HG02759 (cell line): Measurements from ENCODE around the gene PCDHB8.
"Not testable (repeated sequence)": the region's sequence is repeated elsewhere in the genome, so short reads cannot be mapped to it uniquely, and the experiment has no call there.

Experiments
- ATAC-seq: cut with Tn5 transposase; IDR thresholded peaks from one replicate; pipeline ENCODE4 v1.9.1; 2021; ENCODE audit warnings: mild to moderate bottlenecking, moderate library complexity; ENCODE audit not compliant: unreplicated experiment

The PCDHB8 gene

DNA sequence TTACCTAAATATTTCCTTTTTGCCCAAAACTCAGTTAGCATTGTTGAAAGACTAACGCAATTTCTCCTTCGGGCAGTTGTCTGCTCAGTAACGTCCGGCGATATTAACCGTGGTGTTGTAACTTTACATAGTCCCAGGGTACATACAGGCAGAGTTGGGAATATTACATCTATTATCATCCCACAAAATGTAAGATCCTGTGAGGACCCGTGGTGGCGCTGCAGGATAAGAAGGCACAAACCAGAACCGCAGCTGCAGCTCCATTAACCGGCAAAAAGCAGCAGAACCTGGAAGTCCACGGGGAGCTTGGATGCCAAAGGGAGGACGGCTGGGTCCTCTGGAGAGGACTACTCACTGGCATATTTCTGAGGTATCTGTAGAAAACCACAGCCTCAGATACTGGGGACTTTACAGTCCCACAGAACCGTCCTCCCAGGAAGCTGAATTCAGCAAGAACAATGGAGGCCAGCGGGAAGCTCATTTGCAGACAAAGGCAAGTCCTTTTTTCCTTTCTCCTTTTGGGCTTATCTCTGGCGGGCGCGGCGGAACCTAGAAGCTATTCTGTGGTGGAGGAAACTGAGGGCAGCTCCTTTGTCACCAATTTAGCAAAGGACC lies at the start of gene PCDHB8:
PCDHB8 (plus strand) TSS at position 214 of the 615 bp plus-strand sequence; CDS start at position 459, 245 bp downstream.
- ATAC-seq: not testable (repeated sequence)

DNA sequence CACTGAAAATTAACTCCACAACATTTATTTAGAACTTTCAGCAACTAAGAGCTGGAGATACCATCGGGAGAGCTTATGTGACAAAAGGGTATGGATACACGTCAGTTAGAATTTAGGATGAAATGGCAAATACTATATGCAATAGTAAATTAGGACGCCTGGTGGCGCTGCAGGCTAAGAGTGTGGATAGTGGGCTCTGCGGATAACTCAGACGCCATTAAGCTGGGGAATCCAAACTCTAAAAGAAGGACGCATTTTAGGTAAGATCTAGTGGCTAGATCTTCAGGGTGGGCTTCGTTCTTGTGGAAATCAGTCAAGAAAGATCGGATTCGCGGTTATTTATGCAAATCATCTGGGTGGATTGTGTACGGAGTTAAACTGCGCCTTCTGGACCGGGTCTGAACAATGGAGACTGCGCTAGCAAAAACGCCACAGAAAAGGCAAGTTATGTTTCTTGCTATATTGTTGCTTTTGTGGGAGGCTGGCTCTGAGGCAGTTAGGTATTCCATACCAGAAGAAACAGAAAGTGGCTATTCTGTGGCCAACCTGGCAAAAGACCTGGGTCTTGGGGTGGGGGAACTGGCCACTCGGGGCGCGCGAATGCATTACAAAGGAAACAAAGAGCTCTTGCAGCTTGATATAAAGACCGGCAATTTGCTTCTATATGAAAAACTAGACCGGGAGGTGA lies 42.4 kb upstream of the PCDHB8 start, which contains the start of gene PCDHB5:
PCDHB5 (plus strand) TSS at position 177 of the 688 bp plus-strand sequence; CDS start at position 406, 229 bp downstream.
- ATAC-seq: no peak

DNA sequence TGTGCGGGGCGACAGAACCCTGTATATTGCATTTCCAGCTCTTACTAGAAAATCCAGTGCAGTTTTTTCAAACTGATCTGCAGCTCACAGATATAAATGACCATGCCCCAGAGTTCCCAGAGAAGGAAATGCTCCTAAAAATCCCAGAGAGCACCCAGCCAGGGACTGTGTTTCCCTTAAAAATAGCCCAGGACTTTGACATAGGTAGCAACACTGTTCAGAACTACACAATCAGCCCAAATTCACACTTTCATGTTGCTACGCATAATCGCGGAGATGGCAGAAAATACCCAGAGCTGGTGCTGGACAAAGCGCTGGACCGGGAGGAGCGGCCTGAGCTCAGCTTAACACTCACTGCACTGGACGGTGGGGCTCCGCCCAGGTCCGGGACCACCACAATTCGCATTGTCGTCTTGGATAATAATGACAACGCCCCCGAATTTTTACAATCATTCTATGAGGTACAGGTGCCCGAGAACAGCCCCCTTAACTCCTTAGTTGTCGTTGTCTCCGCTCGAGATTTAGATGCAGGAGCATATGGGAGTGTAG lies 41.8 kb upstream of the PCDHB8 start:
- ATAC-seq: no peak

DNA sequence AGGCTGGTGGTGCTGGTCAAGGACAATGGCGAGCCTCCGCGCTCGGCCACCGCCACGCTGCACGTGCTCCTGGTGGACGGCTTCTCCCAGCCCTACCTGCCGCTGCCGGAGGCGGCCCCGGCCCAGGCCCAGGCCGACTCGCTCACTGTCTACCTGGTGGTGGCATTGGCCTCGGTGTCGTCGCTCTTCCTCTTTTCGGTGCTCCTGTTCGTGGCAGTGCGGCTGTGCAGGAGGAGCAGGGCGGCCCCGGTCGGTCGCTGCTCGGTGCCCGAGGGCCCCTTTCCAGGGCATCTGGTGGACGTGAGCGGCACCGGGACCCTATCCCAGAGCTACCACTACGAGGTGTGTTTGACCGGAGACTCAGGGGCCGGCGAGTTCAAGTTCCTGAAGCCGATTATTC lies 40.2 kb upstream of the PCDHB8 start:
- not testable (repeated sequence) for ATAC-seq

DNA sequence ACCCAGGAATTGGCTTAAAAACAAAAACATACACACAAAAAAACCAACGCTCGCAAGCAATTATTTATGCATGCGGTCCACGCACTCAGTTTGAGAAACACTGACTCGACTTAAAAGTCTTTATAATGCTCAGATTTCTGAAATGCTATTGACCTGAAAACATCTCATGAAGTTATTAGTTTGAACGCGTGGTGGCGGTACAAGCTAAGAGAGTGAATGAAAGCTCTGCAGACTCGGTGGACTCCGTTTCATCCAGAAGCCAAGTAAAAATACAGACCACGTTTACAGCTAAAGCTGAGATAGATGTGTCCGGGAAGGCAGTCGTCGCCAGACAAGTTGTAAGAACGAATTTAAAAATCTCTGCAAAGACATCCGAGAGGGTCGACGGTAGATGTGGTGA lies 27.8 kb upstream of the PCDHB8 start, which contains the start of gene PCDHB6:
PCDHB6 (plus strand) TSS at position 246 of the 400 bp plus-strand sequence. CDS start 201 bp downstream, outside the sequence.
- no peak for ATAC-seq

DNA sequence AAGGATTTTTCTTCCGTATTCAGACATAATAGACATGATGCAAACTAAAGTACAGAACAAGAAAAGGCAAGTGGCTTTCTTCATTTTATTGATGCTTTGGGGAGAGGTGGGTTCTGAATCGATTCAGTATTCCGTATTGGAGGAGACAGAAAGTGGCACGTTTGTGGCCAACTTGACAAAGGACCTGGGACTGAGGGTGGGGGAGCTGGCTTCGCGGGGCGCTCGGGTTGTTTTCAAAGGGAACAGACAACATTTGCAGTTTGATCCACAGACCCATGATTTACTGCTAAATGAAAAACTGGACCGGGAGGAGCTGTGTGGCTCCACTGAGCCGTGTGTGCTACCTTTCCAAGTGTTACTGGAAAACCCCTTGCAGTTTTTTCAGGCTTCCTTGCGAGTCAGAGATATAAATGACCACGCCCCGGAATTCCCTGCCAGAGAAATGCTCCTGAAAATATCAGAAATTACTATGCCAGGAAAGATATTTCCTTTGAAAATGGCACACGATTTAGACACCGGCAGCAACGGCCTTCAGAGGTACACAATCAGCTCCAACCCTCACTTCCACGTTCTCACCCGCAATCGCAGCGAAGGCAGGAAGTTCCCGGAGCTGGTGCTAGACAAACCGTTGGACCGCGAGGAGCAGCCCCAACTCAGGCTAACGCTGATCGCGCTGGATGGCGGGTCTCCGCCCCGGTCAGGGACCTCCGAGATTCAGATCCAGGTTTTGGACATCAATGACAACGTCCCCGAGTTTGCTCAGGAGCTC lies 27.2 kb upstream of the PCDHB8 start:
- no peak for ATAC-seq

DNA sequence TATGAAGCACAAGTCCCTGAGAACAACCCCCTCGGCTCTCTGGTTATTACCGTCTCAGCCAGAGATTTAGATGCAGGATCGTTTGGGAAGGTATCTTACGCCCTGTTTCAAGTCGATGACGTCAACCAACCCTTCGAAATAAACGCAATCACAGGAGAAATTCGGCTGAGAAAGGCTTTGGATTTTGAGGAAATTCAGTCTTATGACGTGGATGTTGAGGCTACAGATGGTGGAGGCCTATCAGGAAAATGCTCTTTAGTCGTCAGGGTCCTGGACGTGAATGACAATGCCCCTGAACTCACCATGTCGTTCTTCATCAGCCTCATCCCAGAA lies 26.6 kb upstream of the PCDHB8 start:
- ATAC-seq: no peak

DNA sequence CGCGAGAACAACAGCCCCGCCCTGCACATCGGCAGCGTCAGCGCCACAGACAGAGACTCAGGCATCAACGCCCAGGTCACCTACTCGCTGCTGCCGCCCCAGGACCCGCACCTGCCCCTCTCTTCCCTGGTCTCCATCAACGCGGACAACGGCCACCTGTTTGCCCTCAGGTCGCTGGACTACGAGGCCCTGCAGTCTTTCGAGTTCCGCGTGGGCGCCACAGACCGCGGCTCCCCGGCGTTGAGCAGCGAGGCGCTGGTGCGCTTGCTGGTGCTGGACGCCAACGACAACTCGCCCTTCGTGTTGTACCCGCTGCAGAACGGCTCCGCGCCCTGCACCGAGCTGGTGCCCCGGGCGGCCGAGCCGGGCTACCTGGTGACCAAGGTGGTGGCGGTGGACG lies 26.0 kb upstream of the PCDHB8 start:
- ATAC-seq: not testable (repeated sequence)

DNA sequence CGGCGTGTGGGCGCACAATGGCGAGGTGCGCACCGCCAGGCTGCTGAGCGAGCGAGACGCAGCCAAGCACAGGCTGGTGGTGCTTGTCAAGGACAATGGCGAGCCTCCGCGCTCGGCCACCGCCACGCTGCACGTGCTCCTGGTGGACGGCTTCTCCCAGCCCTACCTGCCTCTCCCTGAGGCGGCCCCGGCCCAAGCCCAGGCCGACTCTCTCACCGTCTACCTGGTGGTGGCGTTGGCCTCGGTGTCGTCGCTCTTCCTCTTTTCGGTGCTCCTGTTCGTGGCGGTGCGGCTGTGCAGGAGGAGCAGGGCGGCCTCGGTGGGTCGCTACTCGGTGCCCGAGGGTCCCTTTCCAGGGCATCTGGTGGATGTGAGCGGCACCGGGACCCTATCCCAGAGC lies 25.5 kb upstream of the PCDHB8 start:
- not testable (repeated sequence) for ATAC-seq

DNA sequence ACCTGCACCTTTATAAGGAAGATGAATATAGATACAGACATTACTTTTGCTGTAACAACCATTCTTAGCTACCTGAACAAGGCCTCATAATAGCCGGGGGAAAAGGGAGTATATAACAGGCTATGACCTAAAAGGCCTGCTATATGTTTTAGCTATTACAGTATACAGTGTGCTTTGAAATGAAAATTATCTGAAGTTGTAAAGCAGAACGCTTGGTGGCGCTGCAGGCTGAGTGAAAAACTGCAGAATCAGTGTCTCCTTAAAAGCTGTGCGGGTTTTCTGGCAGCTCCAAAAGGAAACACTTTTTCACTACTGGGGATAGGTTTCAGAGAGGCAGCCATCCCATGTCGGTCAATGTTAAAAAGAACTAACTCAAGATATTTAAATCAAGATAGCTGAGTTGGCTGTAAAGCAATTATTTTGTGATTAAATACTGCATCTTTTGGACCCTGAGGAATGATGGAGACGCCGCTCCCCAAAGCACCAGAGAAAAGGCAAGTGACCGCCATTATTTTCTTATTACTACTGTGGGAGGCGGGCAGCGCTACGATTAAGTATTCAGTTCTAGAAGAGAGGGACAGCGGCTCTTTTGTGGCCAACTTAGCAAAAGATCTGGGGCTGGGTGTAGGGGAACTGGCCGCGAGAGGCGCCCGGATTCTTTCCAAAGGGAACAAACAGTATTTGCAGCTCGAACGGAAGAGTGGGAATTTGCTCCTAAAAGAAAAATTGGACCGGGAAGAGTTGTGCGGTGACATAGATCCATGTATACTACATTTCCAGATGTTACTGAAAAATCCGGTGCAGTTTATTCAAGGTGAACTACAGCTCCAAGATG lies 21.8 kb upstream of the PCDHB8 start:
- no peak for ATAC-seq

DNA sequence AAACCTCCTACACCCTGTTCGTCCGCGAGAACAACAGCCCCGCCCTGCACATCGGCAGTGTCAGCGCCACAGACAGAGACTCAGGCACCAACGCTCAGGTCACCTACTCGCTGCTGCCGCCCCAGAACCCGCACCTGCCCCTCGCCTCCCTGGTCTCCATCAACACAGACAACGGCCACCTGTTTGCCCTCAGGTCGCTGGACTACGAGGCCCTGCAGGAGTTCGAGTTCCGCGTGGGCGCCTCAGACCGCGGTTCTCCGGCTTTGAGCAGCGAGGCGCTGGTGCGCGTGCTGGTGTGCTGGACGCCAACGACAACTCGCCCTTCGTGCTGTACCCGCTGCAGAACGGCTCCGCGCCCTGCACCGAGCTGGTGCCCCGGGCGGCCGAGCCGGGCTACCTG lies 20.2 kb upstream of the PCDHB8 start:
- ATAC-seq: not testable (repeated sequence)

DNA sequence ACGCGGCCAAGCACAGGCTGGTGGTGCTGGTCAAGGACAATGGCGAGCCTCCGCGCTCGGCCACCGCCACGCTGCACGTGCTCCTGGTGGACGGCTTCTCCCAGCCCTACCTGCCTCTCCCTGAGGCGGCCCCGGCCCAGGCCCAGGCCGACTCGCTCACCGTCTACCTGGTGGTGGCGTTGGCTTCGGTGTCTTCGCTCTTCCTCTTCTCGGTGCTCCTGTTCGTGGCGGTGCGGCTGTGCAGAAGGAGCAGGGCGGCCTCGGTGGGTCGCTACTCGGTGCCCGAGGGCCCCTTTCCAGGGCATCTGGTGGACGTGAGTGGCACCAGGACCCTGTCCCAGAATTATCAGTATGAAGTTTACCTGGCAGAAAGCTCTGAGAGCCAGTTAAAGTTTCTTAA lies 19.7 kb upstream of the PCDHB8 start:
- not testable (repeated sequence) for ATAC-seq

DNA sequence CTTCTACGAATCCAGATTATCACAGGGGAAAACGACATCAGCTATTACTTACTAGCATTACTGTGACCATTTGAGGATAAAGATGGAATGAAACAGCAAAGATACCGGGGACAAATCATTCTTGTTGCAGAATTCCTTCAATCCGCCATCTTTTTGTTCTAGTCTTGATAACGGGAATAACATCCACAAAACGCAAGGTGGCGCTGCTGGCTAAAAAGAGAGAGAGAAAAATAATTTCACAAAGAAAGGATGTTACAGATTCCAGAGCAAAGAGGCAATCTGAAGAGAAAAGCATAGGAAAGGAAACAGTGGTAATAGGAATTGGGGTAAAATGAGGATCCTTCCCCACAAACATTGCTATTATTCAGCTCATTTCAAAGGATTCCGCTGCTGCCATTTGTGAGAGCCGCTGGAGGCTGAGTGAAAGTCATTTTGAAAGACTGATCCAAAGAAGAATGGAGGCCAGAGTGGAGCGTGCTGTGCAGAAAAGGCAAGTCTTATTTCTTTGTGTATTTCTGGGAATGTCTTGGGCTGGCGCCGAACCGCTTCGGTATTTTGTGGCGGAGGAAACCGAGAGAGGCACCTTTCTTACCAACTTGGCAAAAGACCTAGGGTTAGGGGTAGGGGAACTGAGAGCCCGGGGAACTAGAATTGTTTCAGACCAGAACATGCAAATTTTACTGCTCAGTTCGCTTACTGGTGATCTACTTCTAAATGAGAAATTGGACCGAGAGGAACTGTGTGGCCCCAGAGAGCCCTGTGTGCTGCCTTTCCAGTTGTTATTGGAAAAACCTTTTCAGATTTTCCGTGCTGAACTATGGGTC lies 5.0 kb upstream of the PCDHB8 start, which contains the start of gene PCDHB7:
PCDHB7 (plus strand) TSS at position 264 of the 824 bp plus-strand sequence; CDS start at position 456, 192 bp downstream.
- ATAC-seq: no peak

DNA sequence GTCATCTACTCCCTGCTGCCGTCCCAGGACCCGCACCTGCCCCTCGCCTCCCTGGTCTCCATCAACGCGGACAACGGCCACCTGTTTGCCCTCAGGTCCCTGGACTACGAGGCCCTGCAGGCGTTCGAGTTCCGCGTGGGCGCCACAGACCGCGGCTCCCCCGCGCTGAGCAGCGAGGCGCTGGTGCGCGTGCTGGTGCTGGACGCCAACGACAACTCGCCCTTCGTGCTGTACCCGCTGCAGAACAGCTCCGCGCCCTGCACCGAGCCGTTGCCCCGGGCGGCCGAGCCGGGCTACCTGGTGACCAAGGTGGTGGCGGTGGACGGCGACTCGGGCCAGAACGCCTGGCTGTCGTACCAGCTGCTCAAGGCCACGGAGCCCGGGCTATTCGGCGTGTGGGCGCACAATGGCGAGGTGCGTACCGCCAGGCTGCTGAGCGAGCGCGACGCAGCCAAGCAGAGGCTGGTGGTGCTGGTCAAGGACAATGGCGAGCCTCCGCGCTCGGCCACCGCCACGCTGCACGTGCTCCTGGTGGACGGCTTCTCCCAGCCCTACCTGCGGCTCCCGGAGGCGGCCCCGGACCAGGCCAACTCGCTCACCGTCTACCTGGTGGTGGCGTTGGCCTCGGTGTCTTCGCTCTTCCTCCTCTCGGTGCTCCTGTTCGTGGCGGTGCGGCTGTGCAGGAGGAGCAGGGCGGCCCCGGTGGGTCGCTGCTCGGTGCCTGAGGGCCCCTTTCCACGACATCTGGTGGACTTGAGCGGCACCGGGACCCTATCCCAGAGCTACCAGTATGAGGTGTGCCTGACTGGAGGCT lies 3.1 kb upstream of the PCDHB8 start:
- not testable (repeated sequence) for ATAC-seq

DNA sequence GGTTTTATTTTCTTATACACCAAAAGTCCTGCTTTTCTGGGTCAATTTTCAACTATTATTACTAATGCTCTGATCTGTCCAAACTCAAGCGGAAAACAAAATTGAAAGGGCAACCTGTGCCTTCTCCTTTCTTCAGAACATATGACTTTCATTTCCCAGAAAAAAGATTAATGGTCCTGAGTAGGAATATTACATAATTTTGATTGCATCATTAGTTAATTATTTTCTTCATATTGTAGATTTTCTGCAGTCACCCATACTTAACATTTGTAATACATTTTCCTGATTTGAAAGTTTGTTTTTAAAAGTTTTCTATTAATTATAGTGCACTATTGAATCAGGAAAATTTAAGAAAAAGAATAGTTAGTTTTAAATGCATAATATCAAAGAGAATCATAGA lies 1.7 kb upstream of the PCDHB8 start:
- no peak for ATAC-seq

DNA sequence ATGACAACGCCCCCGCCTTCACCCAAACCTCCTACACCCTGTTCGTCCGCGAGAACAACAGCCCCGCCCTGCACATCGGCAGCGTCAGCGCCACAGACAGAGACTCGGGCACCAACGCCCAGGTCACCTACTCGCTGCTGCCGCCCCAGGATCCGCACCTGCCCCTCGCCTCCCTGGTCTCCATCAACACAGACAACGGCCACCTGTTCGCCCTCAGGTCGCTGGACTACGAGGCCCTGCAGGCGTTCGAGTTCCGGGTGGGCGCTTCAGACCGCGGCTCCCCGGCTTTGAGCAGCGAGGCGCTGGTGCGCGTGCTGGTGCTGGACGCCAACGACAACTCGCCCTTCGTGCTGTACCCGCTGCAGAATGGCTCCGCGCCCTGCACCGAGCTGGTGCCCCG lies 1.8 kb downstream of the PCDHB8 start:
- not testable (repeated sequence) for ATAC-seq

DNA sequence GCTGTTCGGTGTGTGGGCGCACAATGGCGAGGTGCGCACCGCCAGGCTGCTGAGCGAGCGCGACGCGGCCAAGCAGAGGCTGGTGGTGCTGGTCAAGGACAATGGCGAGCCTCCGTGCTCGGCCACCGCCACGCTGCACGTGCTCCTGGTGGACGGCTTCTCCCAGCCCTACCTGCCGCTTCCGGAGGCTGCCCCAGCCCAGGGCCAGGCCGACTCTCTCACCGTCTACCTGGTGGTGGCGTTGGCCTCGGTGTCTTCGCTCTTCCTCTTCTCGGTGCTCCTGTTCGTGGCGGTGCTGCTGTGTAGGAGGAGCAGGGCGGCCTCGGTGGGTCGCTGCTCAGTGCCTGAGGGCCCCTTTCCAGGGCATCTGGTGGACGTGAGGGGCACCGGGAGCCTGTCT lies 2.3 kb downstream of the PCDHB8 start:
- not testable (repeated sequence) for ATAC-seq

DNA sequence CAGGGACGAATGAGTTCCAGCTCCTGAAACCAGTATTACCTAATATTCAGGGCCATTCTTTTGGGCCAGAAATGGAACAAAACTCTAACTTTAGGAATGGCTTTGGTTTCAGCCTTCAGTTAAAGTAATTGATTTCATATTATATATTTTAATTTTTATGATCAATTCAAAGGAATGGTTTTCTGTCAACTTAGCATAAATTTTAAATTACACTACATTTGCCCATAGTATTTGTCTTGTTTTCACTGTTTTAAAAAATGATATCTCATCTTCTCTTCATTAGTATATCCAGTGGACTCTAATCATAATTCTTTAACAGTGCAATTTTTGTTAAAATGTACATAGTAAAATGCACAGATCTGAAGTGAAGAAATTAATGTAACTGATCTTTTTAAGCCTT lies 2.7 kb downstream of the PCDHB8 start:
- ATAC-seq: no peak

DNA sequence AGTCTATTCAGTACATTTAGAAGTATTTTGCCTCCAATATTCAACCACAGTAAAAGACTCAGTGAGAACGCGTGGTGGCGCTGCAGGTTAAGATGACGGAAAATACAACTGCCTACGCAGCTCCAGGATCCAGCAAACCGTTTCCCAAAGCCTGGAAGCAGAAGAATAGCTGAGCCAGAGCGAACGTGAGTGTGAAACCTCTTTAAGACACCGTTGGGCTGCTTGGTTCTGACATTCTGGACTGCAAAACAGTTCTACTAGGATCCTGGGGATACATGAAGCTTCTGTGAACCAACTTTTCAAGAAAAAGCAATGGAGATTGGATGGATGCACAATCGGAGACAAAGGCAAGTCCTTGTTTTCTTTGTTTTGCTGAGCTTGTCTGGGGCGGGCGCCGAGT lies 4.7 kb downstream of the PCDHB8 start, which contains the start of gene PCDHB16:
PCDHB16 (plus strand) TSS at position 140 of the 400 bp plus-strand sequence; CDS start at position 313, 173 bp downstream.
- ATAC-seq: no peak
